HL-60 (cell line): Measurements from ENCODE around the gene CERS4.

Experiments used
- DNase-seq, 2 experiments: peaks; one replicate each; pipeline ENCODE4 v3.0.0-alpha.2; 2010 to 2020; ENCODE audit warnings: low read depth in 1 of 2, low spot score in 1 of 2
- H3K27ac ChIP-seq: fragments of 250-450 bp; sonication (Bioruptor Pico); replicated peaks from 2 replicates; pipeline ENCODE4 v1.5.1; 2020; ENCODE audit warnings: mild to moderate bottlenecking, moderate library complexity
- H3K27me3 ChIP-seq: fragments of 250-450 bp; sonication (Bioruptor Pico); 2 replicates; pipeline ENCODE4 v1.5.1; 2021; ENCODE audit warnings: mild to moderate bottlenecking, moderate library complexity; ENCODE audit not compliant: insufficient read depth, poor library complexity, severe bottlenecking
- H3K4me3 ChIP-seq: replicated peaks from 2 replicates; pipeline ENCODE4 v1.5.1; 2011; ENCODE audit warnings: mild to moderate bottlenecking, control low read depth, low read length; ENCODE audit not compliant: insufficient read depth
- GABPA ChIP-seq: IDR thresholded peaks from 2 replicates; pipeline ENCODE4 v1.6.1; 2012; ENCODE audit warnings: low read depth
- POLR2AphosphoS5 ChIP-seq: IDR thresholded peaks from 2 replicates; pipeline ENCODE4 v1.6.1; 2012; ENCODE audit warnings: low read depth
- SPI1 ChIP-seq: IDR thresholded peaks from 2 replicates; pipeline ENCODE4 v1.6.1; 2012; ENCODE audit warnings: low read depth, mild to moderate bottlenecking, borderline replicate concordance
- TF ChIP-seq, protein P1 (sequence below): IDR thresholded peaks from 2 replicates; pipeline ENCODE4 v1.6.1; 2012; ENCODE audit warnings: low read depth; ENCODE audit not compliant: insufficient replicate concordance
- TF ChIP-seq, protein P2 (sequence below): IDR thresholded peaks from one replicate; pipeline ENCODE4 v1.5.1; 2011; ENCODE audit warnings: low read length, control low read depth, inconsistent platforms; ENCODE audit not compliant: insufficient read depth

The CERS4 gene

DNA sequence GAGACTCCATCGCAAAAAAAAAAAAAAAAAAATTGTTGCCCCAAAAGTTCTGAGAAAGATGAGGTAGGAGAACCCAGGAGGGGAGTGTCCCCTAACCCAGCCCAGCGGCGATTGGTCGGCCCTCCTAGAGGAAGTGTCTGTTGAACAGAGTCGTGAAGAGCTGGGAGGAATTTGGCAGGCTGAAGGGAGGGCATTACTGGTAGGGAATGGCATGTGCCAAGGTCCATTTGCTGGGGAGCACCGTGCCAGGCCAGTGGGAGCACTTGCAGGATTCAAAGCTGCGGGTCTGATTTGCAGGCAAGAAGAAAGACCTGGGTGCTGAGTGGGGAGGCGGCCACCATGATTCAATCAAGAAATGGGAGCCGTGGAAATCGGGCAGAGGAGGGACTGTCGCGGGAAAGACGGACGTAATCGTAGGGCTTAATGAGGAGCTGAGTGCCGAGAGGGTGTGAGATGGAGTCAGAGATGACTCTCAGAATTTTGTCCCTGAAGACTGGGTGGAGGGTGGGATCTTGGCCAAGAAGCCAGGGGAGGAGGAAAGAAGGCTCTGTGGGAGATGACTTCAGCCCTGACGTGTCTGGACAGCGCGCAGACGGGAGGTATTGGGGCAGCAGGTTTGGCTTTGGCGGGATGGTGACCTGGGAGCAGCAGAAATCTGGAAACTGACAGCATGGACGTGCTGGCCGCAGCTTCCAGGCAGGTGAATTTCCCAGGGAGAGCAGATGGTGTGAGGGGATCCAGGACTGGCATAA lies 15.4 kb downstream of the CERS4 start:
- no peaks in the 10 kb centered on the region for H3K27me3 ChIP-seq
- DNase-seq = no peak
- TF ChIP-seq POLR2AphosphoS5 (no peak), SPI1 (no peak), GABPA (no peak)
- TF ChIP-seq, protein P1, sequence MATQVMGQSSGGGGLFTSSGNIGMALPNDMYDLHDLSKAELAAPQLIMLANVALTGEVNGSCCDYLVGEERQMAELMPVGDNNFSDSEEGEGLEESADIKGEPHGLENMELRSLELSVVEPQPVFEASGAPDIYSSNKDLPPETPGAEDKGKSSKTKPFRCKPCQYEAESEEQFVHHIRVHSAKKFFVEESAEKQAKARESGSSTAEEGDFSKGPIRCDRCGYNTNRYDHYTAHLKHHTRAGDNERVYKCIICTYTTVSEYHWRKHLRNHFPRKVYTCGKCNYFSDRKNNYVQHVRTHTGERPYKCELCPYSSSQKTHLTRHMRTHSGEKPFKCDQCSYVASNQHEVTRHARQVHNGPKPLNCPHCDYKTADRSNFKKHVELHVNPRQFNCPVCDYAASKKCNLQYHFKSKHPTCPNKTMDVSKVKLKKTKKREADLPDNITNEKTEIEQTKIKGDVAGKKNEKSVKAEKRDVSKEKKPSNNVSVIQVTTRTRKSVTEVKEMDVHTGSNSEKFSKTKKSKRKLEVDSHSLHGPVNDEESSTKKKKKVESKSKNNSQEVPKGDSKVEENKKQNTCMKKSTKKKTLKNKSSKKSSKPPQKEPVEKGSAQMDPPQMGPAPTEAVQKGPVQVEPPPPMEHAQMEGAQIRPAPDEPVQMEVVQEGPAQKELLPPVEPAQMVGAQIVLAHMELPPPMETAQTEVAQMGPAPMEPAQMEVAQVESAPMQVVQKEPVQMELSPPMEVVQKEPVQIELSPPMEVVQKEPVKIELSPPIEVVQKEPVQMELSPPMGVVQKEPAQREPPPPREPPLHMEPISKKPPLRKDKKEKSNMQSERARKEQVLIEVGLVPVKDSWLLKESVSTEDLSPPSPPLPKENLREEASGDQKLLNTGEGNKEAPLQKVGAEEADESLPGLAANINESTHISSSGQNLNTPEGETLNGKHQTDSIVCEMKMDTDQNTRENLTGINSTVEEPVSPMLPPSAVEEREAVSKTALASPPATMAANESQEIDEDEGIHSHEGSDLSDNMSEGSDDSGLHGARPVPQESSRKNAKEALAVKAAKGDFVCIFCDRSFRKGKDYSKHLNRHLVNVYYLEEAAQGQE = no peak
- TF ChIP-seq, protein P2, sequence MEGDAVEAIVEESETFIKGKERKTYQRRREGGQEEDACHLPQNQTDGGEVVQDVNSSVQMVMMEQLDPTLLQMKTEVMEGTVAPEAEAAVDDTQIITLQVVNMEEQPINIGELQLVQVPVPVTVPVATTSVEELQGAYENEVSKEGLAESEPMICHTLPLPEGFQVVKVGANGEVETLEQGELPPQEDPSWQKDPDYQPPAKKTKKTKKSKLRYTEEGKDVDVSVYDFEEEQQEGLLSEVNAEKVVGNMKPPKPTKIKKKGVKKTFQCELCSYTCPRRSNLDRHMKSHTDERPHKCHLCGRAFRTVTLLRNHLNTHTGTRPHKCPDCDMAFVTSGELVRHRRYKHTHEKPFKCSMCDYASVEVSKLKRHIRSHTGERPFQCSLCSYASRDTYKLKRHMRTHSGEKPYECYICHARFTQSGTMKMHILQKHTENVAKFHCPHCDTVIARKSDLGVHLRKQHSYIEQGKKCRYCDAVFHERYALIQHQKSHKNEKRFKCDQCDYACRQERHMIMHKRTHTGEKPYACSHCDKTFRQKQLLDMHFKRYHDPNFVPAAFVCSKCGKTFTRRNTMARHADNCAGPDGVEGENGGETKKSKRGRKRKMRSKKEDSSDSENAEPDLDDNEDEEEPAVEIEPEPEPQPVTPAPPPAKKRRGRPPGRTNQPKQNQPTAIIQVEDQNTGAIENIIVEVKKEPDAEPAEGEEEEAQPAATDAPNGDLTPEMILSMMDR = no peak
- H3K27ac ChIP-seq = no peak overlapping the region
- no peak overlapping the region for H3K4me3 ChIP-seq

DNA sequence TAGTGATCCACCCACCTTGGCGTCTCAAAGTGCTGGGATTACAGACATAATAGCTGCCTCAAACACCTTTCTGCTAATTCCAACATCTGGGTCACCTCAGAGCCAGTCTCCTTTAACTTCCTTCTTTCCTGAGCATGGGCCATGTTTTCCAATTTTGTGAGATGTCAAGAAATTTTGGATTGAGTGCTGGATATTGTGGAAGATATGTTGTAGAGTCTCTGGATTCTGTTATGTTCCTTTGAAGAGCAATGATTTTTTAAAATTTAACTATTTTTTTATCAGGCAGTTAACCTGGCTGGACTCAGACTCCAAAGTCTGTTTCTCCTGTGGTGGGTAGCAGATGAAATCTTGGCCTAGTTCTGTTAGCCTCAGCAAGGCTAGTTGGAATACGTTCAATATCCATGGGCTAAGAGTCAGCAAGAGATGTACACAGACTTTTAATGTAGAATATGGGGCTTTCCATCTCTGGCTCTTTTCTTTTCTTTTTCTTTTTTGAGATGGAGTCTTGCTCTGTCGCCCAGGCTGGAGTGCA lies 22.0 kb downstream of the CERS4 start:
- no peak for DNase-seq
- Histone ChIP-seq H3K27ac (no peak overlapping the region), H3K27me3 (no peaks in the 10 kb centered on the region), H3K4me3 (no peak overlapping the region)
- TF ChIP-seq, protein P1 = no peak
- no peak for TF ChIP-seq POLR2AphosphoS5
- TF ChIP-seq SPI1 = no peak
- TF ChIP-seq, protein P2 = no peak
- no peak for TF ChIP-seq GABPA

DNA sequence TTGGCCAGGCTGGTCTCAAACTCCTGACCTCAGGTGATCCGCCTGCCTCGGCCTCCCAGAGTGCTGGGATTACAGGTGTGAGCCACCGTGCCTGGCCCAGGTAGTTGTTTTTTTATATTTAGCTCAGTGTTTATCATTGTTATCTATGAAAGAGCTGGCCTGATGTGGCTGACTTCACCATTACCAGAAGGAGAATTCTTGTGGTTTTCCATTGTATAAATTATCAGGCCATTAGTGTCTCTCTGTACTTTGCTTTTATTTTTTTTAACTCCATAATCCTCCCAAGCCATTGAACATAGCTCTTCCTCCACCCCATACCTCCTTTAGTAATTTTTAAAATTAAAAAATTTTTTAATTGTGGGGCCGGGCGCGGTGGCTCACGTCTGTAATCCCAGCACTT lies 24.2 kb downstream of the CERS4 start:
- DNase-seq = no peak
- H3K4me3 ChIP-seq = no peak overlapping the region
- no peaks in the 10 kb centered on the region for H3K27me3 ChIP-seq
- no peak overlapping the region for H3K27ac ChIP-seq
- TF ChIP-seq, protein P1 = no peak
- TF ChIP-seq, protein P2 = no peak
- no peak for TF ChIP-seq SPI1
- TF ChIP-seq GABPA = no peak
- TF ChIP-seq POLR2AphosphoS5 = no peak
